GM19240 (cell line): ENCODE results near the gene SLC22A3.
"Not testable (repeated sequence)": the region's sequence is repeated elsewhere in the genome, so short reads cannot be mapped to it uniquely, and the experiment has no call there.

Source experiments
- DNase-seq: peaks from one replicate; pipeline ENCODE4 v3.0.0; 2011; ENCODE audit warnings: low spot score; ENCODE audit not compliant: insufficient read length

Gene SLC22A3

GRCh38 chr6:160439751-160440150 is 91.6 kb downstream of the SLC22A3 start:
- DNase-seq, result no peak

GRCh38 chr6:160442151-160442550 is 94.0 kb downstream of the SLC22A3 start:
- DNase-seq, result no peak

- no peak for DNase-seq
Observed at GRCh38 chr6:160445130-160445529, 97.0 kb downstream of the SLC22A3 start.

- DNase-seq, result no peak
Observed at GRCh38 chr6:160447350-160447749, 99.2 kb downstream of the SLC22A3 start.

GRCh38 chr6:160449787-160450186 is 101.6 kb downstream of the SLC22A3 start:
- not testable (repeated sequence) for DNase-seq

GRCh38 chr6:160450849-160451248 is 102.7 kb downstream of the SLC22A3 start:
- no peak for DNase-seq

GRCh38 chr6:160454303-160454702 is 106.1 kb downstream of the SLC22A3 start:
- DNase-seq, result no peak

- DNase-seq, result no peak
Observed at GRCh38 chr6:160455081-160455480, 106.9 kb downstream of the SLC22A3 start.

- DNase-seq, result peak; percentile 19
Observed at GRCh38 chr6:160455541-160456213, 107.5 kb downstream of the SLC22A3 start.

GRCh38 chr6:160456214-160456546 is 108.0 kb downstream of the SLC22A3 start:
- DNase-seq, result no peak

- DNase-seq, result no peak
Observed at GRCh38 chr6:160457823-160458222, 109.6 kb downstream of the SLC22A3 start.

- DNase-seq, result no peak
Observed at GRCh38 chr6:160461641-160462040, 113.5 kb downstream of the SLC22A3 start.

GRCh38 chr6:160462116-160462515 is 113.9 kb downstream of the SLC22A3 start:
- DNase-seq, result no peak

- DNase-seq, result peak; percentile 33
Observed at GRCh38 chr6:160462551-160463109, 114.5 kb downstream of the SLC22A3 start.

GRCh38 chr6:160464744-160465143 is 116.6 kb downstream of the SLC22A3 start:
- DNase-seq, result no peak

GRCh38 chr6:160467261-160467871 is 119.2 kb downstream of the SLC22A3 start:
- DNase-seq, result not testable (repeated sequence)

GRCh38 chr6:160469153-160469552 is 121.0 kb downstream of the SLC22A3 start:
- DNase-seq, result no peak

GRCh38 chr6:160476056-160476455 is 127.9 kb downstream of the SLC22A3 start:
- not testable (repeated sequence) for DNase-seq

- not testable (repeated sequence) for DNase-seq
Observed at GRCh38 chr6:160477072-160477471, 128.9 kb downstream of the SLC22A3 start.

GRCh38 chr6:160477901-160478300 is 129.7 kb downstream of the SLC22A3 start:
- no peak for DNase-seq

GRCh38 chr6:160487116-160487515 is 138.9 kb downstream of the SLC22A3 start:
- no peak for DNase-seq

- no peak for DNase-seq
Observed at GRCh38 chr6:160489091-160489490, 140.9 kb downstream of the SLC22A3 start.

- DNase-seq, result no peak
Observed at GRCh38 chr6:160494576-160494975, 146.4 kb downstream of the SLC22A3 start.
